HL-60 (cell line): ENCODE results near the gene SRCAP.

Source experiments
- GABPA ChIP-seq: IDR thresholded peaks from 2 replicates; pipeline ENCODE4 v1.6.1; 2012; ENCODE audit warnings: low read depth
- POLR2AphosphoS5 ChIP-seq: IDR thresholded peaks from 2 replicates; pipeline ENCODE4 v1.6.1; 2012; ENCODE audit warnings: low read depth
- REST ChIP-seq: IDR thresholded peaks from 2 replicates; pipeline ENCODE4 v1.6.1; 2012; ENCODE audit warnings: low read depth; ENCODE audit not compliant: insufficient replicate concordance
- TF ChIP-seq, protein P1 (sequence below): IDR thresholded peaks from one replicate; pipeline ENCODE4 v1.5.1; 2011; ENCODE audit warnings: low read length, control low read depth, inconsistent platforms; ENCODE audit not compliant: insufficient read depth

- TF ChIP-seq, protein P1, sequence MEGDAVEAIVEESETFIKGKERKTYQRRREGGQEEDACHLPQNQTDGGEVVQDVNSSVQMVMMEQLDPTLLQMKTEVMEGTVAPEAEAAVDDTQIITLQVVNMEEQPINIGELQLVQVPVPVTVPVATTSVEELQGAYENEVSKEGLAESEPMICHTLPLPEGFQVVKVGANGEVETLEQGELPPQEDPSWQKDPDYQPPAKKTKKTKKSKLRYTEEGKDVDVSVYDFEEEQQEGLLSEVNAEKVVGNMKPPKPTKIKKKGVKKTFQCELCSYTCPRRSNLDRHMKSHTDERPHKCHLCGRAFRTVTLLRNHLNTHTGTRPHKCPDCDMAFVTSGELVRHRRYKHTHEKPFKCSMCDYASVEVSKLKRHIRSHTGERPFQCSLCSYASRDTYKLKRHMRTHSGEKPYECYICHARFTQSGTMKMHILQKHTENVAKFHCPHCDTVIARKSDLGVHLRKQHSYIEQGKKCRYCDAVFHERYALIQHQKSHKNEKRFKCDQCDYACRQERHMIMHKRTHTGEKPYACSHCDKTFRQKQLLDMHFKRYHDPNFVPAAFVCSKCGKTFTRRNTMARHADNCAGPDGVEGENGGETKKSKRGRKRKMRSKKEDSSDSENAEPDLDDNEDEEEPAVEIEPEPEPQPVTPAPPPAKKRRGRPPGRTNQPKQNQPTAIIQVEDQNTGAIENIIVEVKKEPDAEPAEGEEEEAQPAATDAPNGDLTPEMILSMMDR: no peak
- no peak for TF ChIP-seq REST
- no peak for TF ChIP-seq GABPA
- TF ChIP-seq POLR2AphosphoS5: no peak
These were observed 49.9 kb downstream of the SRCAP start for GRCh38 chr16:30748634-30749445.
